Suprapubic skin (tissue), 4 donors: ENCODE results near the gene GNG4.

ENCODE experiments used
- EP300 ChIP-seq: sonication (generic); formaldehyde crosslinking; IDR thresholded peaks from one replicate; pipeline ENCODE4 v1.6.1; 2017; ENCODE audit warnings: antibody characterized with exemption
- POLR2A ChIP-seq, 2 donors: fragments of 450-650 bp; IDR thresholded peaks; one replicate each; pipeline ENCODE4 v1.6.1; 2017; ENCODE audit warnings: antibody characterized with exemption in 2 of 2, mild to moderate bottlenecking in 2 of 2, moderate library complexity in 2 of 2
- POLR2AphosphoS5 ChIP-seq, 3 donors: sonication (generic); formaldehyde crosslinking; IDR thresholded peaks; one replicate each; pipeline ENCODE4 v1.6.1; 2017; ENCODE audit warnings: antibody characterized with exemption in 3 of 3
- TF ChIP-seq, protein P1 (sequence below), 2 donors: fragments of 200-600 bp in 1 of 2; fragments of 450-650 bp in 1 of 2; sonication (generic) in 1 of 2; IDR thresholded peaks; one replicate each; pipeline ENCODE4 v1.5.1; 2016 to 2019; ENCODE audit warnings: antibody characterized with exemption in 2 of 2, mild to moderate bottlenecking in 1 of 2, moderate library complexity in 1 of 2

DNA sequence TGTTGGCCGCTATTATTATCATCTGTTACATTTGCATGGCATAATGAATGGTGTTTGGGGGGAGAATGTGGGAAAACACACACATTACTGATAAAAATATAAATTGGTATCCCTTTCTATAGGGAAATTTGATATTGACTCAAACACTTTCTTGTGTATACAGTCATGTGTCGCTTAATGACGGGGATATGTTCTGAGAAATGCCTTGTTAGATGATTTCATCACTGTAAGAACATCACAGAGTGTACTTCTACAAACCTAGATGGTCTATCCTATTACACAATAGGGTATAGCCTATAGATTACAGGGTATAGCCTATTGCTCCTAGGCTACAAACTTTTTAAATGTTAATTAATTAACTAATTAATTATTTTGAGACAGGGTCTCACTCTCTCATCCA lies 78.1 kb downstream of the GNG4 start:
- TF ChIP-seq, protein P1, sequence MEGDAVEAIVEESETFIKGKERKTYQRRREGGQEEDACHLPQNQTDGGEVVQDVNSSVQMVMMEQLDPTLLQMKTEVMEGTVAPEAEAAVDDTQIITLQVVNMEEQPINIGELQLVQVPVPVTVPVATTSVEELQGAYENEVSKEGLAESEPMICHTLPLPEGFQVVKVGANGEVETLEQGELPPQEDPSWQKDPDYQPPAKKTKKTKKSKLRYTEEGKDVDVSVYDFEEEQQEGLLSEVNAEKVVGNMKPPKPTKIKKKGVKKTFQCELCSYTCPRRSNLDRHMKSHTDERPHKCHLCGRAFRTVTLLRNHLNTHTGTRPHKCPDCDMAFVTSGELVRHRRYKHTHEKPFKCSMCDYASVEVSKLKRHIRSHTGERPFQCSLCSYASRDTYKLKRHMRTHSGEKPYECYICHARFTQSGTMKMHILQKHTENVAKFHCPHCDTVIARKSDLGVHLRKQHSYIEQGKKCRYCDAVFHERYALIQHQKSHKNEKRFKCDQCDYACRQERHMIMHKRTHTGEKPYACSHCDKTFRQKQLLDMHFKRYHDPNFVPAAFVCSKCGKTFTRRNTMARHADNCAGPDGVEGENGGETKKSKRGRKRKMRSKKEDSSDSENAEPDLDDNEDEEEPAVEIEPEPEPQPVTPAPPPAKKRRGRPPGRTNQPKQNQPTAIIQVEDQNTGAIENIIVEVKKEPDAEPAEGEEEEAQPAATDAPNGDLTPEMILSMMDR (IDR thresholded peaks at IDR 0.05), result no peak
- TF ChIP-seq POLR2A (IDR thresholded peaks at IDR 0.05) (no peak), EP300 (no peak), POLR2AphosphoS5 (IDR thresholded peaks at IDR 0.05) (no peak)
